Activated CD4-positive, alpha-beta T cell treated with anti-CD3 and anti-CD28 coated beads for 4 hours (primary cell): ENCODE results near the gene ZNF679.
"Not testable (repeated sequence)": the region's sequence is repeated elsewhere in the genome, so short reads cannot be mapped to it uniquely, and the experiment has no call there.

Experiments
- DNase-seq, 2 donors: peaks; one replicate each; pipeline ENCODE4 v3.0.0-alpha.2; 2020

Gene ZNF679

GRCh38 chr7:64312826-64313225, 84.6 kb downstream of the ZNF679 start:
- DNase-seq, result no peak

- DNase-seq, result peak; percentile 80 to 85
These were observed 85.6 kb downstream of the ZNF679 start, which contains the start of gene ZNF736 for GRCh38 chr7:64313740-64314491. TSS of gene ZNF736 (plus strand) at chr7:64313961. CDS start at chr7:64314151, 190 bp downstream.

- no peak for DNase-seq
These were observed 86.3 kb downstream of the ZNF679 start for GRCh38 chr7:64314566-64314965.

- DNase-seq, result not testable (repeated sequence)
These were observed 87.9 kb downstream of the ZNF679 start for GRCh38 chr7:64316031-64316742.
